Measurements from ENCODE around the gene SLC25A26. TPM values are rescaled to one million over a fixed set of nuclear protein-coding genes. Genes with fewer than 3 reads are reported as not detected.
"Not testable (repeated sequence)": the region's sequence is repeated elsewhere in the genome, so short reads cannot be mapped to it uniquely, and the experiment has no call there.

The SLC25A26 gene
- polyA plus RNA-seq, 1 donor (not counting 4 experiments of a cell fraction or from before 2014, with no cell fraction given): 25.2 TPM

DNA sequence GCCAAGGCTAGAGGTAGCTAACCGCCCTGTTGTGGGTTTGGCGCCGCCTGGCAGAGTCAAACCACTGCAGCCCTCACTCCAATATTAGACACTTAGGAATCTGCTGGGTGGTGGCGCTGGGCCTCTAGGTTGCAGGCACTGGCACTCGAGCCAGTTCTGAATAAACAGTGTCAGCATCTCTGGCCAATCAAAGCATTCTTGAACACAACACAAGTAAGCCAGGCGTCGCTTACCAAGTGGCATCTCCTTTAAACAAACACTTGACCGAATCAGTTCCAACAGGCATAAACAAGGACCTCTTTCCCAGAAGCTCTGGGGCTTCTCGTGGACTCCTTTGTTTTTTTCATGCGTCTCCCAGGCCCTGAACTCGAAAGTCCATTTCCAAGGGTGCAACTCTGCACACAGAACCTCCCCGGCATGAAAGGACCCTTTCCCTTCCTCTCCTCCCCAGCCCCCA lies 197.7 kb downstream of the SLC25A26 start:
- no peak overlapping the region for H3K4me2 ChIP-seq (ENCODE audit: control insufficient read depth, extremely low read depth, insufficient read depth, low read depth, low read length)
- peaks cover 5% of the 10 kb centered on the region for H3K4me1 ChIP-seq (ENCODE audit: control insufficient read depth, extremely low read depth, insufficient read depth, low read length)
- peaks cover 0 to 12% of the 10 kb centered on the region in 2 experiments for H3K36me3 ChIP-seq (ENCODE audit: control insufficient read depth in 2 of 2, extremely low read depth in 1 of 2, insufficient read depth in 2 of 2, low read length in 2 of 2)
- H3K79me2 ChIP-seq (ENCODE audit: control insufficient read depth, insufficient read depth, low read length): peaks cover 18% of the 10 kb centered on the region
- dilution Hi-C loops (cut with MboI; ENCODE audit: extremely low pct_ligation_motif_present, low sequenced_read_pairs): no loop called here
- no peaks in the 10 kb centered on the region for H3K9me3 ChIP-seq (ENCODE audit: control insufficient read depth, low read depth, low read length)
- no peaks in the 10 kb centered on the region for H4K20me1 ChIP-seq (ENCODE audit: control insufficient read depth, extremely low read depth, insufficient read depth, low read length)
- TF ChIP-seq, protein P1, sequence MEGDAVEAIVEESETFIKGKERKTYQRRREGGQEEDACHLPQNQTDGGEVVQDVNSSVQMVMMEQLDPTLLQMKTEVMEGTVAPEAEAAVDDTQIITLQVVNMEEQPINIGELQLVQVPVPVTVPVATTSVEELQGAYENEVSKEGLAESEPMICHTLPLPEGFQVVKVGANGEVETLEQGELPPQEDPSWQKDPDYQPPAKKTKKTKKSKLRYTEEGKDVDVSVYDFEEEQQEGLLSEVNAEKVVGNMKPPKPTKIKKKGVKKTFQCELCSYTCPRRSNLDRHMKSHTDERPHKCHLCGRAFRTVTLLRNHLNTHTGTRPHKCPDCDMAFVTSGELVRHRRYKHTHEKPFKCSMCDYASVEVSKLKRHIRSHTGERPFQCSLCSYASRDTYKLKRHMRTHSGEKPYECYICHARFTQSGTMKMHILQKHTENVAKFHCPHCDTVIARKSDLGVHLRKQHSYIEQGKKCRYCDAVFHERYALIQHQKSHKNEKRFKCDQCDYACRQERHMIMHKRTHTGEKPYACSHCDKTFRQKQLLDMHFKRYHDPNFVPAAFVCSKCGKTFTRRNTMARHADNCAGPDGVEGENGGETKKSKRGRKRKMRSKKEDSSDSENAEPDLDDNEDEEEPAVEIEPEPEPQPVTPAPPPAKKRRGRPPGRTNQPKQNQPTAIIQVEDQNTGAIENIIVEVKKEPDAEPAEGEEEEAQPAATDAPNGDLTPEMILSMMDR (optimal IDR thresholded peaks at IDR 0.05 in 1 of 3, IDR thresholded peaks at IDR 0.05 in 1 of 3, conservative IDR thresholded peaks at IDR 0.05 in 1 of 3; ENCODE audit: extremely low read depth in 1 of 3, insufficient read depth in 2 of 3, low read length in 3 of 3): no peak
- TF ChIP-seq EZH2 (IDR thresholded peaks at IDR 0.05; ENCODE audit: low read length): no peak
- no peak overlapping the region for H2AFZ ChIP-seq (ENCODE audit: control insufficient read depth, low read length)
- FAIRE-seq (no peak), DNase-seq (ENCODE audit: low read depth, low spot score) (no peak)
- no peak overlapping the region for H3K27ac ChIP-seq (ENCODE audit: control insufficient read depth, insufficient read depth, low read length)
- H3K4me3 ChIP-seq (ENCODE audit: control insufficient read depth in 2 of 3, extremely low read depth in 1 of 3, insufficient read depth in 2 of 3, low read depth in 1 of 3, low read length in 3 of 3): no peak overlapping the region
- H3K9me1 ChIP-seq (ENCODE audit: control insufficient read depth, extremely low read depth, insufficient read depth, low read length): no peaks in the 10 kb centered on the region
- H3K9ac ChIP-seq (ENCODE audit: control insufficient read depth, extremely low read depth, insufficient read depth, low read length): no peak overlapping the region
- no peaks in the 10 kb centered on the region for H3K27me3 ChIP-seq (ENCODE audit: control insufficient read depth, extremely low read depth, insufficient read depth, low read length)

GRCh38 chr3:66419036-66419435 lies 198.2 kb downstream of the SLC25A26 start:
- peaks cover 6% of the 10 kb centered on the region for H3K4me1 ChIP-seq (ENCODE audit: control insufficient read depth, extremely low read depth, insufficient read depth, low read length)
- no peaks in the 10 kb centered on the region for H3K9me3 ChIP-seq (ENCODE audit: control insufficient read depth, low read depth, low read length)
- no peak overlapping the region for H3K9ac ChIP-seq (ENCODE audit: control insufficient read depth, extremely low read depth, insufficient read depth, low read length)
- H2AFZ ChIP-seq (ENCODE audit: control insufficient read depth, low read length): no peak overlapping the region
- H3K27me3 ChIP-seq (ENCODE audit: control insufficient read depth, extremely low read depth, insufficient read depth, low read length): no peaks in the 10 kb centered on the region
- peaks cover 18% of the 10 kb centered on the region for H3K79me2 ChIP-seq (ENCODE audit: control insufficient read depth, insufficient read depth, low read length)
- no peaks in the 10 kb centered on the region for H4K20me1 ChIP-seq (ENCODE audit: control insufficient read depth, extremely low read depth, insufficient read depth, low read length)
- FAIRE-seq (no peak), DNase-seq (ENCODE audit: low read depth, low spot score) (no peak)
- TF ChIP-seq, protein P1 (optimal IDR thresholded peaks at IDR 0.05 in 1 of 3, IDR thresholded peaks at IDR 0.05 in 1 of 3, conservative IDR thresholded peaks at IDR 0.05 in 1 of 3; ENCODE audit: extremely low read depth in 1 of 3, insufficient read depth in 2 of 3, low read length in 3 of 3): no peak
- TF ChIP-seq EZH2 (IDR thresholded peaks at IDR 0.05; ENCODE audit: low read length): no peak
- H3K9me1 ChIP-seq (ENCODE audit: control insufficient read depth, extremely low read depth, insufficient read depth, low read length): no peaks in the 10 kb centered on the region
- dilution Hi-C loops (cut with MboI; ENCODE audit: extremely low pct_ligation_motif_present, low sequenced_read_pairs): no loop called here
- H3K4me2 ChIP-seq (ENCODE audit: control insufficient read depth, extremely low read depth, insufficient read depth, low read depth, low read length): no peak overlapping the region
- peaks cover 0 to 12% of the 10 kb centered on the region in 2 experiments for H3K36me3 ChIP-seq (ENCODE audit: control insufficient read depth in 2 of 2, extremely low read depth in 1 of 2, insufficient read depth in 2 of 2, low read length in 2 of 2)
- H3K27ac ChIP-seq (ENCODE audit: control insufficient read depth, insufficient read depth, low read length): no peak overlapping the region
- no peak overlapping the region for H3K4me3 ChIP-seq (ENCODE audit: control insufficient read depth in 2 of 3, extremely low read depth in 1 of 3, insufficient read depth in 2 of 3, low read depth in 1 of 3, low read length in 3 of 3)

- H2AFZ ChIP-seq (ENCODE audit: control insufficient read depth, low read length); H3K9me1 ChIP-seq (ENCODE audit: control insufficient read depth, extremely low read depth, insufficient read depth, low read length); H4K20me1 ChIP-seq (ENCODE audit: control insufficient read depth, extremely low read depth, insufficient read depth, low read length); H3K9me3 ChIP-seq (ENCODE audit: control insufficient read depth, low read depth, low read length); dilution Hi-C loops (cut with MboI; ENCODE audit: extremely low pct_ligation_motif_present, low sequenced_read_pairs); H3K27me3 ChIP-seq (ENCODE audit: control insufficient read depth, extremely low read depth, insufficient read depth, low read length); FAIRE-seq; H3K4me1 ChIP-seq (ENCODE audit: control insufficient read depth, extremely low read depth, insufficient read depth, low read length); DNase-seq (ENCODE audit: low read depth, low spot score); H3K4me3 ChIP-seq (ENCODE audit: control insufficient read depth in 2 of 3, extremely low read depth in 1 of 3, insufficient read depth in 2 of 3, low read depth in 1 of 3, low read length in 3 of 3); H3K9ac ChIP-seq (ENCODE audit: control insufficient read depth, extremely low read depth, insufficient read depth, low read length); H3K4me2 ChIP-seq (ENCODE audit: control insufficient read depth, extremely low read depth, insufficient read depth, low read depth, low read length); H3K27ac ChIP-seq (ENCODE audit: control insufficient read depth, insufficient read depth, low read length); H3K36me3 ChIP-seq (ENCODE audit: control insufficient read depth in 2 of 2, extremely low read depth in 1 of 2, insufficient read depth in 2 of 2, low read length in 2 of 2): not testable (repeated sequence)
- H3K79me2 ChIP-seq (ENCODE audit: control insufficient read depth, insufficient read depth, low read length): peaks cover 24% of the 10 kb centered on the region
Measured at GRCh38 chr3:66421144-66421543, 200.3 kb downstream of the SLC25A26 start.

GRCh38 chr3:66421893-66422292 lies 201.1 kb downstream of the SLC25A26 start:
- DNase-seq (ENCODE audit: low read depth, low spot score); FAIRE-seq; dilution Hi-C loops (cut with MboI; ENCODE audit: extremely low pct_ligation_motif_present, low sequenced_read_pairs): not testable (repeated sequence)

More at GRCh38 chr3:66421893-66422292, 201.1 kb downstream of the SLC25A26 start:
- not testable (repeated sequence) for H3K4me2 ChIP-seq (ENCODE audit: control insufficient read depth, extremely low read depth, insufficient read depth, low read depth, low read length); H3K9me3 ChIP-seq (ENCODE audit: control insufficient read depth, low read depth, low read length); H3K4me1 ChIP-seq (ENCODE audit: control insufficient read depth, extremely low read depth, insufficient read depth, low read length); H2AFZ ChIP-seq (ENCODE audit: control insufficient read depth, low read length); H3K9ac ChIP-seq (ENCODE audit: control insufficient read depth, extremely low read depth, insufficient read depth, low read length); H3K27me3 ChIP-seq (ENCODE audit: control insufficient read depth, extremely low read depth, insufficient read depth, low read length); H3K27ac ChIP-seq (ENCODE audit: control insufficient read depth, insufficient read depth, low read length); H4K20me1 ChIP-seq (ENCODE audit: control insufficient read depth, extremely low read depth, insufficient read depth, low read length); H3K36me3 ChIP-seq (ENCODE audit: control insufficient read depth in 2 of 2, extremely low read depth in 1 of 2, insufficient read depth in 2 of 2, low read length in 2 of 2); H3K9me1 ChIP-seq (ENCODE audit: control insufficient read depth, extremely low read depth, insufficient read depth, low read length); H3K4me3 ChIP-seq (ENCODE audit: control insufficient read depth in 2 of 3, extremely low read depth in 1 of 3, insufficient read depth in 2 of 3, low read depth in 1 of 3, low read length in 3 of 3)
- H3K79me2 ChIP-seq (ENCODE audit: control insufficient read depth, insufficient read depth, low read length): peaks cover 32% of the 10 kb centered on the region
